ENCODE measurements around the gene EED.

Gene EED, protein sequence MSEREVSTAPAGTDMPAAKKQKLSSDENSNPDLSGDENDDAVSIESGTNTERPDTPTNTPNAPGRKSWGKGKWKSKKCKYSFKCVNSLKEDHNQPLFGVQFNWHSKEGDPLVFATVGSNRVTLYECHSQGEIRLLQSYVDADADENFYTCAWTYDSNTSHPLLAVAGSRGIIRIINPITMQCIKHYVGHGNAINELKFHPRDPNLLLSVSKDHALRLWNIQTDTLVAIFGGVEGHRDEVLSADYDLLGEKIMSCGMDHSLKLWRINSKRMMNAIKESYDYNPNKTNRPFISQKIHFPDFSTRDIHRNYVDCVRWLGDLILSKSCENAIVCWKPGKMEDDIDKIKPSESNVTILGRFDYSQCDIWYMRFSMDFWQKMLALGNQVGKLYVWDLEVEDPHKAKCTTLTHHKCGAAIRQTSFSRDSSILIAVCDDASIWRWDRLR

DNA sequence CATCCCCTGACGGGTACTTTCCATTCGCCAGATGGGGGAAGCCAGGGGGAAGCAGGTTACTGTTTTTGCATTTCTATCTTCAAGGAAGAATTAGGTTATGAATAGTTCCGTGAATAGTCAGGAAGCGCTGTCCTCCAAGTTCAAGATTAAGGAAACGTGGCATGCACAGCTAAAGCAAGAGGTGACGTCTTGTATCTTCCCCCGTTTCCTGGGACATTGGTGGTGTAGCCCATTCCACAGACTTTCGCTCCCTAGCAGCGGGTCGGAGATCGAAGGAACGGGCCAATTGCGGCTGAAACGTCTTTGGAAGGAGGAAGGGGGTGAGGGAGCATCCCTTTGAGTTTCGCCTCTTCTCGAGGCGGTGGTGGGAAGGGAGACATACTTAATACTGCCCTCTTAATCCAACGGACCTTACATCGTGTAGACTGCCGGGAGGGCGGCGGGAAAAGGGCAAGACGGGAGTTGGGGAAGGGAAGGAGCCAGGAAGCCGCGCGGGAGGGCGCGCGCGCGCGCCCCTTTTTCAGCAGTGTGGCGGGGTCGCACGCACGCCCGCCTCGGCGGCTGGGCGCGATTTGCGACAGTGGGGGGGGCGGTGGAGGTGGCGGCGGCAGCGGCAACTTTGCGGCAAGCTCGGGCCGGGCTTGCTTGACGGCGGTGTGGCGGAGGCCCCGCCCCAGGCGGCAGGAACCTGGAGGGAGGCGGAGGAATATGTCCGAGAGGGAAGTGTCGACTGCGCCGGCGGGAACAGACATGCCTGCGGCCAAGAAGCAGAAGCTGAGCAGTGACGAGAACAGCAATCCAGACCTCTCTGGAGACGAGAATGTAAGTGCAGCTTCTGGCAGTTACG, at the start of gene EED:
TSS of gene EED (plus strand) at position 232 of the 847 bp plus-strand sequence. CDS start at position 709, 477 bp downstream.
- DNase-seq (ENCODE audit: low read depth in 2 of 2) = peak; percentile 81 to 89

DNA sequence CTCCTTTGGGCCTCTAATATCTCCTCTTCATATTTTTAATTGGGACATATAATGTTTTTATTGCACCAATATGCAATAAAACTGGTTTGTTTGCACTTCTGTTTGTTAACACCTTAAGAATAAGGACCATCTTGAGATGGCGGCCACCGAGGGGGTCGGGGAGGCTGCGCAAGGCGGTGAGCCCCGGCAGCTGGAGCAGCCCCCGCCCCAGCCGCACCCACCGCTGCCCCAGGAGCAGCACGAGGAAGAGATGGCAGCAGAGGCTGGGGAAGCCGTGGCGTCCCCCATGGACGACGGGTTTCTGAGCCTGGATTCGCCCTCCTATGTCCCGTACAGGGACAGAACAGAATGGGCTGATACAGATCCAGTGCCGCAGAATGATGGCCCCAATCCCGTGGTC, 49.6 kb upstream of the EED start:
- no peak for DNase-seq (ENCODE audit: low read depth in 2 of 2)

DNA sequence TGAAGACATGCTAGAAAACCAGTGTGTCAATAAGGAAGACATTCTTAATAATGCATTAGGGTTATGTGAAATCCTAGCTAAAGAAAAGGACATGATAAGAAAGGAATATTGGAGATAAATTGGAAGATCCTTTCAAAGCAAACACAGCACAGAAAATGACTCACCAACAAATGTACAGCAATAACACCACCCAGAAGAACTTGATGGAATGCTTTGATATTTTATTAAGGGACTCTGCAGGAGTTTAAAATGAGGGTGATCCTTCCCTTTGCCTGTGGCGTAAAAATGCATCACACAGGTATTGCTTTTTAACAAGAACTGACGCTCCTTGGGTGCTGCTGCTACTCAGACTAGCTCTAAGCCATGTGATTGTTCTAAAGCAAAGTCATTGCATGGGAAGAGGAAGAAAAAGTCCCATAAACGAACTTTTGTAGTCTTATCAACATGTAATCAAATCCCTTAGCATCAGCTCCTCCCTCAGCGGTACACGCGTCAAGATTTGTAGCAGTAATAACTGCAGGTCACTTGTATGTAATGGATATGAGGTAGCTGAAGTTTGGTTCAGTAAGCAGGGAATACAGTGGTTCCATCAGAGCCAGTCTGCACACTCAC, 48.4 kb upstream of the EED start:
- no peak for DNase-seq (ENCODE audit: low read depth in 2 of 2)

DNA sequence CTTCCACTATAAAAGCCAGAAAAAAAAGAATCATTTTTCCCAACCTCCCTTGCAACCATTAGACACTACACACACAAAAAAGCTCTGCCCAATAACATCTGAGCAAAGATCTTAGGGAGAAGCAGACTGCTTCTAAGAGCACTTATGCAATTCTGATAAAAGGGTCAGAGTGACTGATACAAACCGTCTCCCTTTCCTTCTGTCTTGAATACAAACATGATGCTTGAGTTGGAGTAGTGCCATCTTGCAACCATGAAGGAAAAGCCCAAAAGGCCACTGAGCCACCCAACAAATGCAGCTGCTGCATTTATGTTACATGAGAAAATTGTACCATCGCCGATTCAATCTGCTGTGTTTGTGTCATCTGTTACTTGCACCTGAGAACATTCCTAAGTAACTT, 47.6 kb upstream of the EED start:
- no peak for DNase-seq (ENCODE audit: low read depth in 2 of 2)

DNA sequence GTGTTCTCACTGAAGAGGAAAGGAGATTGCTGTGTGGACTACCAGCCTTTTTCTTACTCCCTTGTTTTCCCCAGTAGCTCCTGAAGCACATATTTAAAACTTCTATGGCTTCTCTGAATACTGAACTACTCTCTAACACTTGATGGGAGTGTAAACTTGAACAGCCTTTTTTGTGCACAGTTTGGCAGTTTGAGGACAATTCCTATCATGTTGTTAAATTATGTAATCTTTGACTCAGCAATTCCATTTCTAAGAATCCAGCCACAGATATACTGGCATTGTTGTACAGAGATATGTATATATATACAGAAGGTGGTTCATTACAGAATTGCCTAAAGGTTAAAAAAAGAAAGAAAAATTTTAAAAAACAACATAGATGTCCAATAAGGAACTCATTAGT, 47.1 kb upstream of the EED start:
- DNase-seq (ENCODE audit: low read depth in 2 of 2) = no peak

DNA sequence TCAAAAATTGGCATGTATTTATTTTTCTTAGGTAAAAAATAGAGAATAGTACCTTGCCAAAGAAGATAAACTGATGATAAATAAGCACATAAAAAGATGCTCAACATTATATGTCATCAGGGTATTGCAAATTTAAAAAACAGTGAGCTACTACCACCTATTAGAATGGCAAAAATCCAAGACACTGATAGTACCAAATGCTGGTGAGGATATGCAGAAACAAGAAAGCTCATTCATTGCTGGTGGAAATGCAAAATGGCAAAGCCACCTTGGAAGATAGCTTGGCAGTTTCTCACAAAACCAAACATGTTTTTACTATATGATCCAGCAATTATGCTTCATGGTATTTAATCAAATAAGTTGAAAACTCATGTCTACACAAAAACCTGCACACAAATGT, 46.4 kb upstream of the EED start:
- DNase-seq (ENCODE audit: low read depth in 2 of 2) = no peak

DNA sequence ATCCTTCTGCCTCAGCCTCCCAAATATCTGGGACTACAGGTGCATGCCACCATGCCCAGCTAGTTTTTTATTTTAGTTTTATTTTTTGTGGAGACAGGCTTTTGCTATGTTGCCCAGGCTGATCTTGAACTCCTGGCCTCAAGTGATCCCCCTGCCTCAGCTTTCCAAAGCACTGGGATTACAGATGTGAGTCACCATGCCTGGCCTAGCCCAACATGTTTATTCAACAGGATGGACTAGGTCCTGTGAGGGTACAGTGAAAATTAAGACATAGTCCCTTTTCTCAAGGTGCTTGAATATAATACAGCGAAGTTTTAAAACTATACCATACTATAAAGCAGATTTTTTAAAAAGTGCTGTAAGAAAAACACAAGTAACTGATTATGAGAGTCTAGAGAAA, 45.2 kb upstream of the EED start:
- no peak for DNase-seq (ENCODE audit: low read depth in 2 of 2)

DNA sequence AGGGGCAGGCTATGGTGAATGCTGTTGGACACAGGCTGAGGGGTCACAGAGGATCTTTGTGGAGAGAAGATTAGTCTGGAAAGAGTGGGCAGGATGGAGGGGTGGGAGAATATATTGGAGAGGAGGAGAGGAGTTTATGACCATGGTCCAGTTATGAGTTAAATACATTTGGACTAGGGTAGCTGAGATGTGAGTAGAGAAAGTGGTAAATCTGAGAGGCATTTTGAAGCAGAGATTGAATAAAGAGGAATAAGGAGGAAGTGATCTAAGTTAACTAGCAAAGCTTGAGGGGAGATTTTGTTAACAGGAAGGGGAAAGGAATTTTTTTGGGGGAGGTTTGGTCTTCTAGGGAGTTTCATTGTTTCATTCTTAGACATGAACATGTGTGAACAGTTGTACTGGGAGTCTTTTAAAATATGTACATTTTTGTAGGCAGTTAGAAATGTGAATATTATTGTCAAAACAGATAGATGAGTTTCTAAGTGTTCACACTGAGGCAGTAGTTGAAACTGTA, 43.1 kb upstream of the EED start:
- no peak for DNase-seq (ENCODE audit: low read depth in 2 of 2)

DNA sequence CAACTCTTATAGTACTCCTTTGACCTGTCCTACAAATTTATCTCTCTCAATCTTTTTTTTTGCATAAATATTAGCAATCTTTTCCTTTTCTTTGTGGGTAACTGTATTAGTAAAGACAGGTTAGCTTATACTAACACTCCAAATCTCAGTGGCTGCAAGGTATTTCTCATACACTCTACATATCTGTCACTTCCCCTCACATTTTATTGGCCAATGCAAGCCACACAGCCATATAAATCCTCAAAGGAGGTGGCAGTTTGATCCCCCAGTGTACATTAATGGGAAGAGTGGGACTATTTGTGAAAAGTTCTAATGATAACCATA, 42.6 kb upstream of the EED start:
- no peak for DNase-seq (ENCODE audit: low read depth in 2 of 2)

DNA sequence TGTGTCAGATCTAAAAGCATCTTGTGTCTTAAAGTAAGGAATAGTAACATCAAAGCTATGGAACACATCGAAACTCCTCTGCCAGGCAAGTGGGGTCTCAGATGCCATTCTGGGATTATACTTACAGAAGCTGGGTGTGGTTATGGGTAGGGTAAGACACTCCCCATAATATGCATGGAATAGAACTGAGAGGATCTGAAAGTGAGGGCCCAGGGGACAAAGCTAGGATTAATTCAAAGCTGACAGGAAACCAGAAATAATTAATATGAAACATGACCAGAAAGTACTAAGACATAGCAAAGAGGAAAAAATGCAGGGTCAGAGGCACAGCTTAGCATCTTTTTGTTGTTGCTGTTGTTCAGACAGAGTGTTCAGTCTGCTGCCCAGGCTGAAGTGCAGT, 40.2 kb upstream of the EED start:
- DNase-seq (ENCODE audit: low read depth in 2 of 2) = no peak

DNA sequence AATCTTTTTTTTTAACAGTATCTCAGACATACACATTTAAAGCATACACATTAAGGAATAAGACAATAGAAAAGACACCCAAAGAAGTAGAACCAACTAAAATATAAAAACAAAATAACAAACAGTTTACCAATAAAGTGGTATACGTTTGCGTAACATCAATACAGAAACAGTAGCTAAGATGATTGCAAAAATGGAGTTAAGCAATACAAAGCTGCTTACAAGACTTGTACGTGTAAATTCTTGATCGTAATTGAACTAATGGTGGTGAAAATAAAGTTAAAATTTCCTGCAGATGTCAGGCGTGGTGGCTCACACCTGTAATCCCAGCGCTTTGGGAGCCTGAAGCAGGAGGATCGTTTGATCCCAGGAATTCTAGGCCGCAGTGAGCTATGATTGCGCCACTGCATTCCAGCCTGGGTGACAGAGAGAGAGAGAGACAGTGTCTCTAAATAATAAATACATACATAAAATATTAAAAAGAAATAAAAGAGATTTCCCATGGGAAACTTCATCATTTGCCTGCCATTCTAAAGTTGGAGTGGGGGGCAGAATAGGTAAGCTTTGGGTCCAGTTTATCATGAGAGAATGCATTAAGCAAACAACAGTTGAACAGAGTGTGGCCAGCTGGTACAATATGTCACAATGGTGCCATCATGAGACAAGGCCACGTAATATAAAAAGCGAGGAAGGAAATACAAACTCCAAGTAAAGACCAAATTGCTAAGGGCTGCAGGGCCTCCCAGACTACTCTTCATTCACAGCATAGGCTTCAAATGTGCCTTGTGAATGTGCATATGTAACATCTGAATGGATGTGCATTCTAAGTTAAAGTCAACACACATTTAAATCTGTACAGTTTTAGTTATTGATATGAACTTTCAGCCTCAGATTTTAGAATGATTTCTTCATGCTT, 38.9 kb upstream of the EED start:
- DNase-seq (ENCODE audit: low read depth in 2 of 2) = no peak

DNA sequence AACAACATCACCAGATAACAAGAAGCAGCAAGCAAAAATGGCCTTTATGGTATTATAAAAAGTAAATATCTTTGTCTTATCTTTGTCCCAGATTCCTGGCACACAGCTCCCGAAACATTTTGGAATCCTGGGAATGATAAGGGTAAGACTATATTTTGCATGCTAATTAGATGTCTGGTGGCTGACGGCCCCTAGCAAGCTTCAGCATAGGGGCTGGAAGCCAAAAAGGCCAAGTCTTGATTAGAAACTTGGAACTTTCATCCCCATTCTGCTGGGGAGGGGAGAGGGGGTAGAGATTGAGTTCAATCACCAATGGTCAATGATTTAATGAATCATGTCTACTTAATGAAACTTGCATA, 38.2 kb upstream of the EED start:
- DNase-seq (ENCODE audit: low read depth in 2 of 2) = no peak

DNA sequence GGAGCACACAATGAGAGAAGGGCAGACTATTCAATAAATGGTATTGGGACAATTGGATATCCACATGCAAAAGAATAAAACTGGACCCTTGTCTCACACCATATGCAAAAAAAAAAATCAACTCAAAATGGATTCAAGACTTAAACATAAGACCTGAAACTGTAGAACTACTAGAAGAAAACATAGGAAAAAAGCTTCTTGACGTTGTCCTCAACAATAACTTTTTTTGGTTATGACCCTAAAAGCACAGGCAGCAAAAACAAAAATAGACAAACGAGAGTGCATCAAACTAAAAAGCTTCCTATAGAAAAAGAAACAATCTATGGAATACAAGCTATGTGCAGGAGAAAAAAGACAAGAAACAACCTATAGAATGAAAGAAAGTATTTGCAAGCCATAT, 37.1 kb upstream of the EED start:
- no peak for DNase-seq (ENCODE audit: low read depth in 2 of 2)

DNA sequence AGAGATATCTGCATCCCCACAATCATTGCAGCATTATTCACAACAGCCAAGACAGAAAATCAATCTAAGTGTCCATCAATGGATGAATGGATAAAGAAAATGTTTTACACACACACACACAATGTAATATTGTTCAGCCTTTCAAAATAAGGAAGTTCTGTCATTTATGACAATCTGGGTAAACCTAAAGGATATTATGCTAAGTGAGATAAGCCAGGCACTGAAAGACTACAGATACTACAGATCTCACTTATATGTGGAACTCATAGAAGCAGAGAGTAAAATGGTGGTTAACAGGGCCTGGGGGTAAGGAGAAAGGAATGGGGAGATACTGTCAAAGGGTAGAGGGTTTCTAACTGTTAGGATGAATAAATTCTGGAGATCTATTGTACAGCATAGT, 36.0 kb upstream of the EED start:
- no peak for DNase-seq (ENCODE audit: low read depth in 2 of 2)

DNA sequence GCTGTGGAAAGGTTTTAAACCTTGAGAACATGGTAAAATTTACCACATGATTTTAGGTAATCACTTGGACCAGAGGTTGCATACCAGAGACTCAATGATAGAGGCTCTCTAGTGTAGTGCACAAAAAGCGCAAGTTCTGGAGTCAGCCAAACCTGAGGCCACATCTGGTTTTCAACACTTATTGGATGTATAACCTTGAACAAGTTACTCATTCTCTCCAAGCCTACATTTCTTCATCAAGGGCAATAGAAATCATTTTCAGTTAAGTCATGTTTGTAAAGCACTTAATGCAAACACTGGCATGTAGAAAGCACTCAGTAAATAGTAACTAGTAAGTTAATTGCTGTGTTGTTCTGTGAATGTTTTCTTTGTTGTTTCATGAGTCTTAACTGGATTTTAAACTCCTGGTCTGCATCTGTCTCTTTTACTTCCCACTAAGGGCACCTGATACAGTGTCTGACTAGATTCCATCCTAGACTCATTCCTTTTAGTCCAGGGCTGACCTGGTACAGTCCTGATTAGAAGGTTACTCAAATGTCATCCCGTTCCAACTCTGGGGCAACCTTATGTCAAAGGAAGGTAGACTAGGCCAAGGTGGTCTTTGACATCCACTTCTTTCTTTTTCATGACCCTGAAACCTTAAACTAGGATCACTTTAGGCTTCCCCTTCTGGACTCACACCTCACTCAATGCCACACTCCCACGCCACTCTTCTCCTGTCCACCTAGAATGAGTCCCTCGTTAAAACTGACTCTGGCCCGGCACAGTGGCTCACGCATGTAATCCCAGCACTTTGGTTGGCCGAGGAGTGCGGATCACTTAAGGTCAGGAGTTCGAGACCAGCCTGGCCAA, 34.5 kb upstream of the EED start:
- DNase-seq (ENCODE audit: low read depth in 2 of 2) = no peak

DNA sequence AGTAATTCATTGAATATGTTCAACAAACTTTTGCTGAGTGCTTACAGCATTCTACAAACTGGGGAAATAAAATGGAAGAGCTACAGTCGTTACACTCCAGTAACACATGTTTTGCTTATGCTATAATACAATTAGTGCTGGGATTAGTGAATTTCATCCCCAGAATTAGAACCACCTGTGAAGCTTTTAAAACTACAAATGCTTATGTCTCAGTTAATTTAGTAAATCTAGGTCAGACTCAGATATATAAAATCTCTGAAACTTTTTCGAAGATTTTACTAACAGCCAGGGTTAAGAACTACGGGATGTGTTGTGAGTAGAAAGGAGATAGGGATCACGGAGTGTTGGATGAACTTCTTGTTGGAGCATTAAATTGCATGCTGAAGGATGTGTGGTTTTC, 33.7 kb upstream of the EED start:
- DNase-seq (ENCODE audit: low read depth in 2 of 2) = no peak

DNA sequence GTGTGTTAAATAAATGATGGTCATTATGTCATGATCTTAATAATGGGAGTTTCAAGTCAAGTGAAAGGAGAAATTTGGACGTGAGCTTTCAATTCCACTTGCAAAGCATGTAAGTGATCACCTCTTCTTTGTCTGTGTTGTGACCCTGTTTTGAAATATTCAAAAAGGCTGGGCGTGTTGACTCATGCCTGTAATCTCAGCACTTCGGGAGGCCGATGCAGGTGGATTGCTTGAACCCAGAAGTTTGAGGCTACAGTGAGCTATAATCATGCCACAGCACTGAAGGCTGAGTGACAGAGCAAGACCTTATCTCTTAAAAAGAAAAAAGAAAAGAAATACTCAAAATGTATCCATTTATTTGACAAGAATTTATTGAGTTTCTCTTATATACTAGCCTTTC, 32.9 kb upstream of the EED start:
- DNase-seq (ENCODE audit: low read depth in 2 of 2) = no peak

DNA sequence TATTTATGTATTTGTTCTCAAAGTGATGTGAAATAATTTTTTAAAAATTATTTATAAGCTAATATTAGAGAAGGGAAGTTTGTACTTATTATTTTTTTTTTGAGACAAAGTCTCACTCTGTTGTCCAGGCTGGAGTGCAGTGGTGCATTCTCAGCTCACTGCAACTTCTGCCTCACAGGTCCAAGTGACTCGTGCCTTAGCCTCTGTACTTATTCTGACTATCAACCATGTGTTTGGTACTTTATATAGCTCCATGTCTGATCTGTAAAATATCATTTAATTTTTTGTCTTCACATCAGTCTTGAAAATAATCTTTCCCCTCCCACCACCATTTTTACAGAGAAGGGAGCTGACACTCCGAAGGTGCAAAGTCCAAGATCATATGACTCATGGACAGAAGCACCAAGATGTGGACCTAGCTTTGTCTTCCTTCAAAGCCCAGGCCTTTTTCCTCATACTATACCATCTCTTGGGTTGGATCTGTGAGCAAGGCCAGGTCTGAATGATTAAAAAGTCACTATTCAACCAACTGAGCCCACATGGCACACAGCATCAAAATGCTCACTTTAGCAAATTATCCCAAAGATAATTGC, 32.4 kb upstream of the EED start:
- DNase-seq (ENCODE audit: low read depth in 2 of 2) = no peak

DNA sequence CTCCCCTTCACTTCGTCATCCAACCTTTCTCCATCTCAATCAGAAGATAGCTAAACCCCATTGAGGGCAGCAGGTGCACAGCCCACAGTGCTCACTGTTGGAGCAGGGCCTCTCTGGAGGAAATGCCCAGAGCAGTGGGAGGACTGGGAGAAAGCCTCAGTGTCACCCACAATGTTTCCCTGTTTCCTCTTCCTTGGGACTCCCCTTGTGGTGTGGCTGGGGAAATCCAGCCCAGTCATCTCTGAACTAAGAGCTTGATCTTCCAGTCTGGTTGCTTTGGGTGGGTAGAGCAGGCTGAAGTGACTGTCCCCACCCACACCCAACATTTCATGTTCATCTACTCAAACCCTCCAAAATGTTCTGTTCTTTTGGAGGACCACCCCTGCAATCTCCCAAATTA, 29.8 kb upstream of the EED start:
- no peak for DNase-seq (ENCODE audit: low read depth in 2 of 2)
